GM13976 (cell line): ENCODE measurements around the gene CFAP100.

Experiments
- DNase-seq: peaks from one replicate; pipeline ENCODE4 v3.0.0; 2012; ENCODE audit warnings: low spot score
- CTCF ChIP-seq: IDR thresholded peaks from 2 replicates; pipeline ENCODE4 v1.5.1; 2012; ENCODE audit warnings: borderline replicate concordance, mild to moderate bottlenecking; ENCODE audit not compliant: insufficient read depth; ENCODE audit errors: extremely low read depth, missing control alignments, control extremely low read depth
- in situ Hi-C: fragments of 300-500 bp; cut with MboI; formaldehyde crosslinking; loops from one replicate; pipeline ENCODE4 v1.12.0; 2022; ENCODE audit warnings: low sequenced_read_pairs, mixed read lengths, inconsistent platforms; ENCODE audit not compliant: unreplicated experiment

The CFAP100 gene

DNA sequence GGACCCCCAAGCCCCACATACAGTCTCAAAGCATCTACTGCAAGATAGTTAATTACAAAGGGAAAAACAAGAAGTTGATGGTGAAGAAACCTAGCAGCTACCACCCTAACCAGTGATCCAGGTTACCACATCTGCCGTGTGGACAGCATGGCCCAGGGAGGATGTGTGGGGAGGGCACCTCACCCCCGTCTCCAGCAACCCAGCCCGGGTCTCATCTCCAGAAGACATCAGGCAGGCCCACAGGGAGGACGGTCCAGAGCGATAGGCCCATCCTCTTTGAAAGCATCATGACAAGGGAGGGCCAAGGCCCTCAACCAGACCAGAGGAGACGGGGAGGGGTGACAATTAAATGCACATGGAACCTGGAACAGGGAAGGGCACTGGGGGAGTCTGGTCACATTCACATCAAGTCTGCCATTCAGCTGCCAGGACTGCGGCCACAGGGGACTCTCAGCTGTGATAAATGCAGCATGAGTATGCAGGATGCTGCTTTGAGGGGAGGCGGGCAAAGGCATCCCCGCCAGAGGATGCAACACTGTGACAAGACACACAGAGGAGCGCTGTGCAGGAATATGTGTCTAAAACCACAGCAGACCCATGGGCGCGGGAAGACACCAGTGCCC is 62.2 kb downstream of the CFAP100 start:
- DNase-seq = no peak
- in situ Hi-C loops = no loop called here
- TF ChIP-seq CTCF = no peak

- in situ Hi-C loops = no loop called here
- TF ChIP-seq CTCF = no peak
- no peak for DNase-seq
Measured at GRCh38 chr3:126459111-126459762, 64.5 kb downstream of the CFAP100 start.

DNA sequence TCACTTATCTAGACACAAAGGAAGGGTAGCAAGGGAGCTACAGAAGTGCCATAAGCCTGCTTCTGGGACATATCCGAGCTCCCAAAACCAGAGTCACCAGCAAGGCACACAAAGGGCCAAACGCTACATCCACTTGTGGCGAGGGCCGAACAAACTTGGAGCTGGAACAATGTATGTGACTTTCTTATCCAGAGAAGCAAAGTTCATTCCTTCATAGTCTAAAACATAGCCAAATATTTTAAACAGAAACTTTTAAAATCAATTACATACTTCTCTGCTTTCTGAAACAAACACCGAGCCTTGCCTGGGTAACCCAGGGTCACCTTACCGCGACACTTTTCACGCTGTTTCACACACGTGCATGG is 65.0 kb downstream of the CFAP100 start:
- TF ChIP-seq CTCF = no peak
- DNase-seq = no peak
- in situ Hi-C loops = no loop called here

DNA sequence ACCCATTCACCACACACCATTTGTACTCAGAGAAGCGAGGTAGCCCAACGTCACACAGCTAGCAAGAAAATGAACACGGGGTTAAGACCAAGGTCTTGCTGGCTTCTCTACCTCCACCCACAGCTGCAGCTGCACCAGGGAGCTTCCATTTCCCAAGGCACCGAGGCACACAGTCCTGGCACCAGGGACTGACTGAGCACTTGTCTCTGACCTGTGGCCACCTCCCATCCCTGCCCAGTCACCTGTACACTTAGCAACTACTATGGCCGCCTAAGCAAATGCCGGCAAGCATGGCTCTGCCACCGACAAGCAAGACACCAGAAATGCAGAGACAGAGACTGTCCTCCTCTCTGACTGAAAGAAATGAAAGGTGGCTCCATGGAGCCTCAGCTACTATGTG is 65.7 kb downstream of the CFAP100 start:
- in situ Hi-C loops = no loop called here
- TF ChIP-seq CTCF = no peak
- DNase-seq = no peak

DNA sequence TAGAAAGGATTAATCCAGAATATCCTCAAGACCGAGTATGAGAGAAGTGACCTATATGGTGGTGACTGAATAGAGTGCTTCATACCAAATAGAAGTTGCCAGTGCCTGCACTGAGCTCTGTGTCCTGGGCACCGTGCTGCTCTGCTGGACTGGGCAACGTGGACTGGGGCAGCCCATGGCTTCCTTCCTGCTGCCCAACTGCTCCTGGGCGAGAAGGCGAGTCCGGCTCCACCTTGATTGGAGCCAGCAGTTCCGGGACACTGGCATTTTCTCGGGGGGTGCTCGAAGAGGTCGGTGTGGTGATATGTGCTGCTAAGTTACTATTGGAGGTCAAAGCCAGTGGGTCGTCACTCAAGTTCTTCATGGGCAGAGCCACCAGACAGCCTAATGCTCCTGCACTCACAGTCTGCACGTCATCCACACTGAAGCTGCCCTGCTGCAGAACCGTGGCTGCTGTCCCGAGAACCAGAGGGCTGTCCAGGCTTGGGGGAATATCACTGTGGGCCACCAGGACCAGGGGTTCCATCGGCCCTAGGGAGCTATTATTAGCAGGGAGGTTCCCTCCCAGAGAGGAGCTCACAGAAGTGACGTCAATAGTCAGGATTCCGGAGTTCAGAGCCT is 66.9 kb downstream of the CFAP100 start:
- no peak for DNase-seq
- TF ChIP-seq CTCF = no peak
- in situ Hi-C loops = no loop called here

- TF ChIP-seq CTCF = no peak
- in situ Hi-C loops = no loop called here
- DNase-seq = no peak
Measured at GRCh38 chr3:126463521-126463920, 68.8 kb downstream of the CFAP100 start.
